M059J (cell line): Measurements from ENCODE around the gene CADM1. TPM values are rescaled to one million over a fixed set of nuclear protein-coding genes. Genes with fewer than 3 reads are reported as not detected.

Experiments used
- DNase-seq: peaks from one replicate; pipeline ENCODE4 v3.0.0-alpha.2; 2012; ENCODE audit warnings: low read depth
- total RNA-seq: library from RNA; depleted of rRNA; stranded (reverse); fragments of >200 nt; shearing (Covaris generic); gene quantifications from 2 replicates; pipeline ENCODE4 v1.2.3, GENCODE V29; 2014

Gene CADM1
- total RNA-seq, 1 experiment from 2014 or later = 71.9 TPM

DNA sequence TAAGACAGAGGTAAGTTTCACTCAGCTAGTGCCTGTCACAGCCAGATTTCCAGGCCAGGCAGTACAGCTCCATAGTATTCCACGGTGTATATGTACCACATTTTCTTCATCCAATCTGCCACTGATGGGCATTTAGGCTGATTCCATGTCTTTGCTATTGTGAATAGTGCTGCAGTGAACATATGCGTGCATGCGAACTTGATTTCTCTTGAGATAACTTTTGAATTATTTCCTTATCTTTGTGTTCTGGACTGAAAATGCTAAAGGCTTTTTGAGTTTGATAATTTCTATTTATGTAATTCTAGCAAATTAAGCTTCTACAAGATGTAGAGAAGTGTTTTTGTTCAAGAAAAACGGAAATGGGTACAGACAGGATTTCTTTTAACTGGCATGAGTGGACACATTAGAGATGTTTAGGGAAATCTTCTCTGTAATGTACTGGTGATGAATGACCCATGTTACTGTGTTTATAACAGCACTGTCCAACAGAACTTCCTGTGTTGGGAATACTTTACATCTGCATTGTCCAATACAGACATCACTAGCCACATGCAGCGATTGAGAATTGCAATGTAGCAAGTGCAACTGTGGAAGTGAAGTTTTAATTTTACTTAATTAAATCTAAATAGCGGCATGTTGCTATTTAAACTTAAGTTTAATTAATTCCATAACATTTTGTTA, 151.3 kb downstream of the CADM1 start:
- DNase-seq = no peak

DNA sequence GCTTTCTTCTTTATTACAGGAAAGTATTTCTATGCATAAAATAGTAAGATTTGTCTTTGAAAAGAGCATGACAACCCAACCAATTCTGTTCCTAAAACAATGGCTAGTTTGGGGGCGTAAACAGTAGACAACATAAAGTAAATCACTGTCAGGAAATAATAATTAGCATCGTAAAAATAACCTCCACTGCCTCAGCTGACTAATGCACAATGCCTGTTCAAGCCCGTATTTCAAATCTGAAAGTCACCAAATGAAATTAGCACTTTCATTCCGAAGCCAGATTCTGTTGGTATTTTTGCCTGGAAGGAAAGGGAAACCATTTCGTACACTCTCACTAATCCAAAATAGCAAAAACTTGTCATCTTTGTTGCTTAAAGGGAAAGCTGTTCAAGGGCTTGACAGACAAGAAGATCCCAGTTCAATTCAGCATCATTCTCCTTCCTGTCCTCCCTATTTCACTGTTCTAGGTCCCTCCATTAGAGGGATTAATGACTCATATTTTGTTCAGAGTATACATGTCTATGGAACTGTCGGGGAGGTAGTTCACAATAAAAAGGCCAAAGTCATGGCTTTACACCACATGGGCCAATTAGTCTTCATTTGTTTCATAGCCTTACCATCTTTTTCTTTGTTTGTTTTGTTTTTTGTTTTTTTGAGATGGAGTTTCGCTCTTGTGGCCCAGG, 154.7 kb downstream of the CADM1 start:
- peak; percentile 35 for DNase-seq

DNA sequence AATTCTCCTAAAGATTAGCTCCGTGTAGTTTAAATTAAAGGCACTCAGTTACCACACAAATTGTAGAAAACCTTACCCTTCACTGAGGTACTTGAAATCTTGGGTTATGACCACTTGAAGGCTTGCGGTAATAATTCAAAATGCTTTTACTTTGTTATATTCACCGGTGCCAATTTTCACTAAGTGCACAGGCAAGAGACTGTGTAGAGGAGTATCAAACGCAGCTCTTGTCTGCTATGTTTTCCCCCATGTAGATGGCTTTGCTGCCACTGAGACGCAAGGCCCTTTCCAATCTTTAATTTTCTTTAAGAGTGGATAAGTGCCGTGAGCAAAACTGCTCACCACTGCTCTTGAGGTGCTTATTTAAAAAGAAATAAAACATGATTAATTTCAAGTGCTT, 155.8 kb downstream of the CADM1 start:
- DNase-seq = no peak

DNA sequence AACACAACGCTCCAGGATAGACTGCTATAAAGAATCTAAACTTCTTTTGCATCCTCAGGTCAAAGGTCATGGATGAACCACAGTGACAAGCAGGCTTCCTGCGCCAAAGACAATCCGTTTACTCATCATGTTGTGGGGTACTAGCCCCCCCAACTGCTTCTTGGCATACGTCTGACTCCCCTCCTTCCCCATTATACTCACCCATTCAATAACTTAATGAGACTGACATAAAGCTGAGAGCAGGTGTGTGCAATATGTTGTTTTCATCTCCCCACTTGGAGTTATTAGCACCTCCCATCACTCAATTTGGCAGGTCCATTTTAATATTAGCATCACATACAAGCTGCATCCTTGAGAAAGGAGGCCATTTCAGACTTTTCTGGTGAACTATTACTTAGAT, 157.1 kb downstream of the CADM1 start:
- DNase-seq = no peak

DNA sequence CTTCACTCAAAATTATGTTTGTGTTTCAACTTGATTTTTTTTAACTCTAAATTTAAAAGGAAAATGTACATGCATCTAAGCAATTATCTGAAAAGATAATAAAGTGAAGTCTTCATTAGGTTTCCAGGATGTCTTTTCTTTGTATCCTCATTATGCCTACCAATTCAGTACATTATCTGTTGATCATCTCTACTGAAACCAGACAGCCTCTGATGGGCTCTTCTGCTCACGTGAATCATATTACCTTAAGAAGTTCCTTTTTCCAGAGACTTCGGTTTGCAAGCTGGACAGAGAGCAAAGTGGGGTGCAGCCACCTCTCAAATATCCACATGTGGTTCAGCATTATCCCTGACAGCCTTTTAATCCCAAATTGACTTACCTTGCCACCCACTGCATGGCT, 158.4 kb downstream of the CADM1 start:
- no peak for DNase-seq

DNA sequence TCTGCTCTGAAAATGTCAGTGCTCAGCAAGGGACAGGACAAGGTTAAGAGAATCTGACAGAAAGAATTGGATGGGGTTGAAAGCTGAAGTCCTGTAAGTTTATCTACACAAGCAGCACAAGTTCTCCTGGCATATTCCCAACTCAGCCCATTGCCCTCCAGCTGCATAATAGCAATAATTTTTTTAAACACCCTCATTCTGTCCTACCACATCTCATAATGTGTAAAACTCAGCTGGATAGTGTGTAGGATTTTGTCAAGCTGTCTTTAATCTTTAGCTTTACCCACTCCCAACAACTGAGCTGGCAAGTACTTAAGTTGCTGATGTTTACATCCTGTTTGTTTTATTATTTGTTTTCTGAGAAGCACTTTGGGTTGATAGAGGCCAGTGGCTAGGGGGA, 158.9 kb downstream of the CADM1 start:
- DNase-seq = no peak

DNA sequence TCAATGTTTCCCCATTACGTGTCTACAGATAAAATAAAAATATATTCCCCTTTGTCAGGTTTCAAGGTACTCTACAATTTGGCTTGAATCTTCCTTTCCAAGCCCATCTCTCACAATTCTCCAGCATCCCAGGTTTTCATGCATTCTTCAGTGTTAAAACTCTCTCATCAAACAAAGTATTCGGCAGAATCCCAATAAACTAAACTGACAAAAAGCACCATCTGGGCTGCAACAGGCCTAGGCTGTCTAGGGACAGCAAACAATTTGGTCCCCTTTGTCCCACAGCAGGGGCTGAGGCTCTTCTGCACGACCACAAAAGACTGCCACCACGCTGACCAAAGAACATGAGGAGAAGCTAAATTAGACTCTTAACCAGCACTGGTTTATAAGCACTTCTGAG, 159.4 kb downstream of the CADM1 start:
- no peak for DNase-seq

DNA sequence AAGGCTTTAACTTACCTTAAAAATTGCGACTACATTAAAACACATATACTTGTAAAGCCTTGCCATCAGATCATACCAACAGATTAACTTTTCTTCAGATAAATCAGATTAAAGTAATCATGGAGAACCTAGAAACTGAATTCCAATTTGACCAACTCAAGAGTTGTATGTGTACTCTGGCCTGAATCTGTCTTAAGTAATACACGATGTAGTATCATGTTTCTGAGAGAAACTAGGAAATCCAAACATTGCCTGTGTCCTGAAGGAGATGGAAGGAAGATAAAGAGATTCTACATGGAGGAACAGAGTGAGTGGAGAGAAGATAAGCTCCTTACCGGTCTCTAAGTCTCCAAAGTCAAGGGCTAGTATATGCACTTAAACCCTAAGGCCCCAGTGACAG, 162.1 kb downstream of the CADM1 start:
- DNase-seq = no peak

DNA sequence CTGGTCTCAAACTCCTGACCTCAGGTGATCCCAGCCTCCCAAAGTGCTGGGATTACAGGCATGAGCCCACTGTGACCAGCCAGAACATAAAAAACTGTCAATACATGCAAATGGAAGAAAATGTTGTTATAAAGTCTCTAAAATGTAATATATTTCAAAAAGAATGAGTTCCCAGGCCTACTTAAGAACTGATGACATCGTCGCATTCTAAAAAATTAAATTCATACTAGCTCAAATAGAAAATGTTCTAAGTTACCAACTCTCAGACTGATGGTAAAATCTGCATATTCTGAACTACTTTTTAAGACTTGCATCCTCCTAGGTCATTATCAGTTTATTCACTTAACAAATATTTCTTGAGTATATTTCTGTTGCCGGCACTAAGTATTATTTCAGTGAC, 163.3 kb downstream of the CADM1 start:
- DNase-seq = no peak

DNA sequence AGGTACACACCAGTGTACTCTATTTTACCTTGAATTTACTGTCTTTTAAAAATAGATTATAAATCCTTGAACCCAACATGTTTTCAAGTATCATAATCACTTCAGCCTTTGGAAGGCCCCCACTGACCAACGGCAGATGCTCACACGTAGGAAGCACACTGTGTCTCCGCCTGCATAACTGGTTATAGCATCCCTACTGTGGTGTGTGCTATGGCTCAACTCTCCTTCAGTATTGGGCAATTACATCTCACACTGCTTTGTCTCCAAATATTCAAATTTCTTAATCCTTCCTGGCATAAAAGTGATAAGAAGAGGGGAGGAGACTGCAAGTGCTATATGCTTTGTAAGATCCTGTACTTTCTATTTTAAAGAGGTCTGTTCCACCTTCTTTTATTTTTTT, 165.7 kb downstream of the CADM1 start:
- DNase-seq = no peak

DNA sequence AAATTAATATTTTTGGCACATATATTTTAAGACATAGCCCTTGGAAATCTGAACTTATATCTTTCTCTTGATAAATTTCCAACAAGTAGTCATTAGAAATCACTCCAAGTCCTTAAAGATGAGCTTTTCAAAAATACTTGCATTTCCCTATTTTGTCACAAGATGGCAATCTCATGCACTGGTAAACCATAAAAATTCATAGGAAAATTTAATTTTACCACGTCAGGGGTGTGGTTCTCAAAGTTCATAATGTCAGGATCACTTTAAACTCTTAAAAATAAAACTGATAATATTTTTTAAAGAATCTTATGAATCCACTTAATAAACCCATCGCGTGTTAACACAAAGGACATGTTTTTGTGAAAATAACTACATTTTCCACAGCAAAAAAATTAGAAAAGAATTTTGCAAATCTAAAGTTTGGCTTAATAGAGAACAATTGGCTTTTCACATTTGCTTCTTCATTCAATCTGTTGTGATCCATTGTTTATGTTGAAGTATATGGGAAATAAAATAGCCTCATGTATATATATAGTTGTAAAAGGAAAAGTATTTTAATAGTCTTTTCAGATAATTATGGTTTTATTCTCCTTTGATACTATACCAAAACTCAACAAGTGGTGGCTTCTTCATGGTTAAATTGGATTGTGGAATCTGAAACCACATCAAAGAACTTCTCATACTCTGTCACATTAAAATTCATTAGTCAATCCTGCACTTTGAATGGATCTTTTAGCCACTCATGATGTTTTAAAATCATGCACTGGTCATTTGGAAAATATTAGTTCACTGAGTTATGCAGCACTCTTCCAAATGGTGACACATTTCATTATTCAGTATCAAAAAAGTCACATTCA, 169.1 kb downstream of the CADM1 start:
- peak; percentile 51 for DNase-seq

DNA sequence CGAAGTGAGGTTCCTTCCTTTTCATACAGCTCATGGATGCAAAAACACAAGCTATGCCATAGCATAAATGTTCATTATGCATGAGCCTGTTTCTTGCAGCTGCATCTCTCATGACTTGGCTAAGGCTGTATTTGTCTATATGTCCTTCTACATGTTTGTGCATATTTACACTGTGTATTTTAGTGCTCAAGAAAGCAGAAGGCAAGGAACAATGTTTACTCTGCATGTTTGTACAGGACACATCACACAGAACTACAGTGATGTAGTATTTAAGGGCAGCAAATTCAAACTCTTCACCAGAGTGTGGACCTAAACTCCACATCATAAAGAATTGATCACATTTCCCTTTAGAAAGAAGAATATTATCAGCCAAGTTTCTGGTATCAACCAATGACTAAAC, 170.3 kb downstream of the CADM1 start:
- DNase-seq = no peak

DNA sequence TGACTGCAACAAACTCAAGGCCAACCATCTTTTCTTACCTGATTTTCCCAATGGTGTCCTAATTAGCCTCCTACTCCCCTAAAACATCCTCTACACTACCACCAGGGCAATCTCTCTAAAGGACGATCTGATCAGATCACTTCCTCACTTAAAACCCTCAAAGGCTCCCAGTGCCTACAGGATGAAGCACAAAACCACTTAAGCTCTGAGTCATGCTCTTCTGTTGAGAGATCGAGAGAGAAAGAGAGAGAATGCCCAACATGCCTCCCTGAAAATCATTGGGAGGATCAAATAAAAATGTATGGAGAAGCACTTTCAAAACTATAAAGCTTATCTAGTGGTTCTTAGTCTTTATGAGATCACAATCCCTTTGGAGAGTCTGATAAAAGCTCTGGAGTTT, 171.1 kb downstream of the CADM1 start:
- DNase-seq = peak; percentile 76

DNA sequence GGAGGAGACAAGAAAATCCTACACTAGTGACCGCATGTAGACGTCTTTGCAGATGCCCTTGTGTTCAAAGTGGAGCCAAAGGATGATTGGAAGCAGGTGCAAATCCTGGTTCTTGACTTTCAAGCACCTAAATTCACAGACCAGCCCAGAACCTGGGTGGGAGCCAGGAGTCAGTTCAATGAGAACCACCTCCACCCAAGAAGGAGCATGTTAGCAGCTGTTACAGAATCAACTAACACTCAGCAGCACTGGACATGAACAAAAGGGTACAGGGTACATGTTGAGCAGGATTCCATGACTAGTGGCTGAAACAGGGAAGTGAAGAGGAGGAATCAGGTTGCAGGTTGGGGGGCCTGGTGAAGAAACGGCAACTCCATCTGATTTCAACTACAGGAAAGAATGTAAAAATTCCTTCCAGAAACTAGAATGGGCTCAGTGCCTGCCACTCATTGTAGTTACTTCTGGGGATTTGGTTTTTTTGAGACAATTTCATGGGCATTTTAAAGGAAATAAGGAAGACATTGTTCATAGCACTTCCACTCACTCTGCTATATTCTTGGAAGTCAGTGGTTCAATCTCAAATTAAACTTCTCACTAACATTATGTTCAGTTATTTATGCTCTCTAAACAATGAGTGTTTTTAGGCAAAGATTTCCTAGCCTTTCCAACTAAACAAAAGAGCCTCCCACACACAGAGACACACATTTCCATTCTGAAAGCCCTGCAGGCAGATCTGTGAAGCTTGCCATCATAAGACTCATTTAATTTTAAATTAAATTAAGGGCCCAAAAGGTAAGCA, 173.3 kb downstream of the CADM1 start:
- no peak for DNase-seq

DNA sequence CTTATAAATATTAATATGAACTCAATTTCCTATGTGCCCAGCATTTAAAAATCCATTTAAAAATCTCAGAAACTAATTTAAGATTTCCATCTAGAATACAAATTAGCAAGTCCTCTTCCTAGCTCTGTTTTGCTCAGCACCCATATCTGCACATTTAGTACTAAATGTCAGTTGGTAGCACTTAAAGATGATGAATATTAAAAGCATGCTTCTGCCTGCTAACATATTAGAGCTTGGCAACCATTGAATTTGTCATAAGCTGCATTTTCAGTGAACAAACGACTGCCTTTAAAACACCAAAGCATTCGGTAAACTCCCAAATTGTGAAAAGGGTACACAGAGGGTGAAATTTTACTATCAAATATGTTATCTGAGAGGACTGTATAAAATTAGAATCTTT, 177.7 kb downstream of the CADM1 start:
- no peak for DNase-seq

DNA sequence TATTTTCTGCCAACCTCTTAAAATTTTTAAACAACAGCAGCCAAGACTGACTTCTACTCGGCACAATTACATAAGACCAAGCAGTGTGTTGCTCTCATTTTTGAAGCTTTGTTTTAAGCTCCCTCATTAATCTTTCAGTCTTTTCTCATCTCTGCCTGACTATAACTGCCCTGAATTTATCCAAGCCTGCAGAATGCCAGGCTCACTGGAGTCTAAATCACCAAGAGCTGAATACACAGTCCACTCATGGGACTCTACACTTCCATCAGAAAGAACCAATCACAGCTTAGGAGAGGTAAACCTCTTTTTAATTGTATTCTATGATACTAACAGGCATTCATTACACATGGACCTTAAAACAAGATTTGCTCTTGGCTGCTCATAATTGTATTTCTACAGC, 178.7 kb downstream of the CADM1 start:
- no peak for DNase-seq

DNA sequence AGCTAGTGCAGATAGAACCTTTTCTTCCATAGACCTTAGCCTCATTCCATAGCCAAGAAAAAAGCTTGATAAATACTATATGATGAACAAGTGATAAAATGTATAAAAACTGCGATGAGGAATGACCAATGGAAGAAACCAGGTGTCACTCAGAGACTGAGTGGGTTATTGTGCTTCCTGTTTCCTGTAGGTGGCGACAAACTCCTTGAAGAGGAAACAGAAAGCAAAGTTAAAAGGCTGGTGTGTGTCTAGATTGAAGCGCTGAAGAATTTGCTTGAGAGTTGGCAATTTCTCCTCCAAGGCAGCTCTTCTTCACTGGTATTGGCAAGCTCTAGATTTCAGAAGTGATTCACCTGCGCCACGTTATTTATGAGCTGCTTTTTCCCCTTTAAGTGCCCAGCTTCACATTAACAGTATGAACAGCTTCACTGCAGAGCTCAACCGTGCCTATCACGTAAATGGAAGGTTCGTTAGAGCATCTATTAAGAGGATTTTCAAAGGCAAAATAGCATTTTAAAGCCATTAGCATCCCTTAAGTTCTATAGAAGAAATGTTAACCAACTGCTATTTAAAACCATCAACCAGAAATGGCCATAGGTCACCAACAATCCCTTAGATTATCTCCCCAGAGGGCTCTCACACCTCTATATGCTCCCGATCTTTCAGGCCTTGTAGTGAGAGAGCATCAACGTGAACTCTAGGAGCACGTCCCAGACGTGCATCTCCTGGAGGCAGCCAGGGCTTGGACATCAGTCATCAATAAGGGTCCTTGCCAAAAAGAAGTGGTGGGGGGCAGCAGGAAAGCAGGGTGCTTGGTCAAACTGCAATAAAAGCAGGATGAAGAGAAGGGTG, 179.4 kb downstream of the CADM1 start:
- peak; percentile 75 for DNase-seq

DNA sequence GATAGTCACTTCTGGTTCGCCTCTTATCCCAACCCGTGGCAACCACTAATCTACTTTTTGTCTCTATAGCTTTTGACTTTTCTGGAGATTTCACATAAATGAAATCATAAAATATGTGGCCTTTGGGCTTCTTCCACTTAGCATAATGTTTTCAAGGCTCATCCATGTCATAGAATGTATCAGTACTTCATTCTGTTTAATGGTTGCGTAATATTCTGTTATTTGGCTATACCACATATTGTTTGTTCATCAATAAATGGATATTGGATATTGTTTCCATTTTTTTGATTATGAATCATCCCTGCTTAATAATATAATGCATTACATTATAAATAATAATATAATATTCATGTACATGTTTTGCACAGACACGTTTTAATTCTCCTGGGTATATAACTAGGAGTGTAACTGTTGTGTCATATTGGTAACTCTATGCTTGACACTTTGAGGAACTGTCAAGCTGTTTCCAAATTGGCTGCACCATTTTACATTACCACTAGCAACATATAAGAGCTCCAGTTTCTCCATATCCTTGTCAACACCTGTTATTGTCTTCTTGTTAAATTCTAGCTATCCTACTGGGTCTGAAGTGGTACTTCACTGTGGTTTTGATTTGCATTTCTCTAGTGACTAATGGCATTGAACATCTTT, 181.5 kb downstream of the CADM1 start:
- DNase-seq = no peak

DNA sequence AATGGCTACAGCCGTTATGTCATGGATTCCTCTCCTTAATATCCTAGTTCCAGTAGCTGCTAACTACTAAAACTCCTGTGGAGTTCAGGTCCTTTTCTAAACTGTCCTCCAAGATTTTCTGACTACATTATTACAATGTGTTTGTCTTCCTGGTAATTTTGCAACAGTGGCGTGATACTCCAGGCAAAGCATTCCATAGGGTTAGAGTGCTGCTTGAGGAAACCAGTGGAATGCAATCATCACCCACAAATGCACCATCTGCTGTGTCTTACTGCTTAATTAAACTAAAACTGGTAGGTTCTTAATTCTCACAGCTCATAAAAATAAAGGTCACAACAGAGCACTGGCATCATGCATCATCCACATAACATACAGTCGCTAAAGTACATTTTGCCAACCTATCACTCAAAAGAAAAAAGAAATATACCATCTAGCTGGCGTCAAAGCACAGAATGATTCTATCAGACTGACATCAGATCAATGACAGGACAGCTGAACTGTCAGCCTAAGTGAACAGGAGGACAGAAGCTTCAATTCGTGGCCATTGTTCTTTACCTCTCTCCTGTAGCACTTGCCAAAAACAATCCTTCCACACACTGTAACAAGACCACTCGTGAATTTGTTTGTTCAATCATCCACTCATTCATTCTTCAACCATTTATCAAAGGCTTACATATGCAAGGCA, 182.5 kb downstream of the CADM1 start:
- peak; percentile 44 for DNase-seq
